ENCODE data around the gene MSL1. TPM values are rescaled to one million over a fixed set of nuclear protein-coding genes. Genes with fewer than 3 reads are reported as not detected.

The MSL1 gene
- total RNA-seq, 1 donor, result 64.1 TPM

- no peak overlapping the region for H3K4me3 ChIP-seq (ENCODE audit: low read depth, low read length)
- TF ChIP-seq CTCF (IDR thresholded peaks at IDR 0.05; ENCODE audit: insufficient read depth, low read length), result no peak
- no peak for DNase-seq (ENCODE audit: low read depth)
Measured at GRCh38 chr17:40176754-40177110, 55.0 kb downstream of the MSL1 start.

GRCh38 chr17:40177275-40177874 is 55.6 kb downstream of the MSL1 start, which contains the start of gene RAPGEFL1:
Gene RAPGEFL1 (plus strand): TSS chr17:40177470. CDS start chr17:40177862, 392 bp downstream.
- peak within 1 kb of the TSS; percentile 54 for H3K4me3 ChIP-seq (ENCODE audit: low read depth, low read length)
- DNase-seq (ENCODE audit: low read depth), result peak; percentile 31
- TF ChIP-seq CTCF (IDR thresholded peaks at IDR 0.05; ENCODE audit: insufficient read depth, low read length), result no peak

- DNase-seq (ENCODE audit: low read depth), result no peak
- no peak for TF ChIP-seq CTCF (IDR thresholded peaks at IDR 0.05; ENCODE audit: insufficient read depth, low read length)
- no peak overlapping the region for H3K4me3 ChIP-seq (ENCODE audit: low read depth, low read length)
Measured at GRCh38 chr17:40178021-40178601, 56.3 kb downstream of the MSL1 start.

- no peak for DNase-seq (ENCODE audit: low read depth)
- H3K4me3 ChIP-seq (ENCODE audit: low read depth, low read length), result no peak overlapping the region
- no peak for TF ChIP-seq CTCF (IDR thresholded peaks at IDR 0.05; ENCODE audit: insufficient read depth, low read length)
Measured at GRCh38 chr17:40178660-40179059, 56.9 kb downstream of the MSL1 start.

- TF ChIP-seq CTCF (IDR thresholded peaks at IDR 0.05; ENCODE audit: insufficient read depth, low read length), result no peak
- no peak overlapping the region for H3K4me3 ChIP-seq (ENCODE audit: low read depth, low read length)
- DNase-seq (ENCODE audit: low read depth), result peak; percentile 40
Measured at GRCh38 chr17:40179923-40180659, 58.3 kb downstream of the MSL1 start.

GRCh38 chr17:40180694-40181093 is 58.9 kb downstream of the MSL1 start:
- H3K4me3 ChIP-seq (ENCODE audit: low read depth, low read length), result no peak overlapping the region
- DNase-seq (ENCODE audit: low read depth), result no peak
- TF ChIP-seq CTCF (IDR thresholded peaks at IDR 0.05; ENCODE audit: insufficient read depth, low read length), result no peak
